Measurements from ENCODE around the gene DIDO1.
"Not testable (repeated sequence)": the region's sequence is repeated elsewhere in the genome, so short reads cannot be mapped to it uniquely, and the experiment has no call there.

The DIDO1 gene

DNA sequence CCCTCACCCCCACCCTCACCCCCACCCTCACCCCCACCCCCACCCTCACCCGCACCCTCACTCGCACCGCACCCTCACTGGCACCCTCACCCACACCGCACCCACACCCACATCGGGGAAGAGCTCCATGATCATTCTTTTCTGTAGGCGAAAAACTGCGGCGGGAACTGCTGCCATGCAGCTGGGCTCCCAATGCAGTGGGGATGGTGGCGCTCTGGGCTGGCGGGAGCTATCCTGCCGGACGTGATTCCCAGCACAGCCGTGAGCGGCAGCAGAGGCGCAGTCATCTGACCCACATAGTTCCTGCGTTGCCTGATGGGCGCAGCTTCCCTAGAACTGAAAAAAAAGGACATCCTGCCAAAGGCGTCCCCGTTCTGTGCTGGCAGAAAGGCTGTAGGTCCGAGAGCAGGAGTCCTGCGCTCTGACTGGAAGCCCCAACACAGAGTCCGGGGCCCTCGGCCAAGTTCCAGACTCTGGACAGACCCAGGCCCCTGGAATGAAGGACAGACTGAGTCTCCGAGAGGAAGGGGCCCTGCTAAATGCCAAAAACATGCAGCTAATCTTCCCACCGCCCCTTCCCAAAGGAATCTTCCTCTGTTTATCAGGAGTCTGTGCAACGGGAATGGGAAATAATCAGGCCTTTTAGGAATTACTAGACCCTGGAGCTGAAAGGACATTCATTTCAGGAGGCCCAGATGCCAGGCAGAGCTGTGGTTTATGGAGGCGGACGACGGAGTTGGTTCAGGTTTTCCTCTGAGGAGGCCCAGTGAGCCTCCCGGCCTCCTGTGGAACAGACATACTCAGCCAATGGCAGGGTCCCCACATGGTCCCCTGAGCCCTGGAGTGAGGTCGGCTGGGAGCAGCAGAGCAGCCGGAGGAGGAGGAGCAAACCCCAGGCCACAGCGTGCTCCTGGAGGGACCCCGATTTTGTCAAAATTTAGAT is 50.6 kb downstream of the DIDO1 start:
- DNase-seq, result peak; percentile 82

DNA sequence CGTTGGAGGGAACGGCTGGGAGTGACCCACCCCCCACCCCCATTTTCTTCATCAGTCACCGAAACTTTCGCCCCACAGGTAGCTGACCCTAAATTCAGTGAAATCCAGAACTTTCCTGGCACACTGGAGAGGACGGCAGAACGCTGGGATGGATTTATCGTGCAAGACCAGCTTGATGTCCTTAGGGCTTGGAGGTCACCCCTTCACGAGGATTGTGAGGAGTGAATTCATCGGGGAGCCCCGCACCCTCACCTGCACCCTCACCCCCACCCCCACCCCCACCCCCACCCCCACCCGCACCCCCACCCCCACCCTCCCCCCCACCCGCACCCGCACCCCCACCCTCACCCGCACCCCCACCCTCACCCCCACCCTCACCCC is 51.4 kb downstream of the DIDO1 start:
- DNase-seq, result no peak

DNA sequence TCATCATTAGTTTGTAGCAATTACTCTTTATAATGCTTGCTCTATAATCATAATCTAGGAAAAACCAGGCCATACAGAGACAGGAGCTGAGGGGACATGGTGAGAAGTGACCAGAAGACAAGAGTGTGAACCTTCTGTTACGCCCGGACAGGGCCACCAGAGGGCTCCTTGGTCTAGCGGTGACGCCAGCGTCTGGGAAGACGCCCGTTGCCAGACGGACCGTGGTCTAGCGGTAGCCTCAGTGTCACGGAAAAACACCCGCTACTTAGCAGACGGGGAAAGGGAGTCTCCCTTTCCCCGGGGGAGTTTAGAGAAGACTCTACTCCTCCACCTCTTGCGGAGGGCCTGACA is 52.6 kb downstream of the DIDO1 start:
- peak; percentile 7 for DNase-seq

DNA sequence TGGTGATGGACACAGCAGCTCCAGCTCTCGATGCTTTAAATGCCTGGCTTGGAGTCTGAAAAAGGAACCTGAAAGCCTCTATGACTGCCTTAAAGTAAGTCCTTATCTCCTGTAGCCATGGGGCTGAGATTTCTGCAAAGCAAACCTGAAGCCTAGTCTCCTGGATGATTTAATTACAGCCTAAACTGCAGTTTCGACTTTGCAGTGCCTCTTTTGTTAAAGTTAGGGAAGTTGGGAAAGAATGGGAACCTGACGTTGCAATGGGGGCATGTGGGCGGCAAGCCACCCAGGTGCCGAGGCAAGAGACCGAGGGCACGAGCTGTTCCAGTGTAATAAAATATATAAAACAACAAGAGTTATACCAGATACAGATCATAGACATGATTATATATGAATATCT is 53.0 kb downstream of the DIDO1 start:
- DNase-seq, result no peak

DNA sequence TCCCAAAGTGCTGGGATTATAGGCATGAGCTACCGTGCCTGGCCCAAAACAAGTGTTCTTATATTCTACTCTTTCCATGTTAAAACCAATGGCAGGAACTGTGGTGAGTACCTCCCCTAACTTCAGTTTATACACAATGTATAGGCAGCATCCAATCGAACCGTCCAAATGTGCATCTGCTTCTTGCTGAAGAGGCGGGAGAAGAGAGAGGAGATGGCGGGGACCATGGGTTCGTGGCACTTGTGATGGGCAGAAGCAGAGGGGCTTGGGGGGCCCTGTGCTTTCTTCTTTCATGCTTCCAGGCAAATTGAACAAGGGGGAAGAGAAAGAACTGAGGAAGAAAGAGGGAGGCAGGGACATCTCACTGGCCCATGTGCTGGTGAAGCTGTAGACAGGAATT is 53.4 kb downstream of the DIDO1 start:
- DNase-seq, result no peak

DNA sequence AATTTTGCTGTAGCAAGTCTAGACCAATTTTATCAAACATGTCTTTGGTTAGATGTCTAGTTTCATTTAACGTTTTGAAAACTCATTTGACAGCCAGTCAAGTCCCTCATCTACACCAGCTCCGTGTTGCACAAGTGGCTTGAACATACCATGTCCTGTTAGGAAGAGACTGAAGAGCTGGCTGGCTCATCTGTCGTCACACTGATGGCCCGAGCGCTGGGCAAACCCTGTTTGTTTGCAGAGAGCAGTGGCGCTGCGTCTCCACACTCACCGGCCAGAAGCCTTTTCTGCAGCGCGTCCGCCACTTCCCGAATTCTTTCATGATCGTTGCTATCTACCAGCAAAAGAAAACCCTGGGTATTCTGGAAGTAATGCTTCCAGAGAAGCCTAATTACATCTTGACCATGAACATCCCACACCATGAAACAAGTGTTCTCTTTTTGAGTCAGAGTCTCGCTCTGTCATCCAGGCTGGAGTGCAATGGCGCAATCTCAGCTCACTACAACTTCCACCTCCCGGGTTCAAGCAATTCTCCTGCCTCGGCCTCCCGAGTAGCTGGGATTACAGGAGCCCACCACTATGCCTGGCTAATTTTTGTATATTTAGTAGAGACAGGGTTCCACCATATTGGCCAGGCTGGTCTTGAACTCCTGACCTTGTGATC is 54.0 kb downstream of the DIDO1 start:
- DNase-seq, result no peak

DNA sequence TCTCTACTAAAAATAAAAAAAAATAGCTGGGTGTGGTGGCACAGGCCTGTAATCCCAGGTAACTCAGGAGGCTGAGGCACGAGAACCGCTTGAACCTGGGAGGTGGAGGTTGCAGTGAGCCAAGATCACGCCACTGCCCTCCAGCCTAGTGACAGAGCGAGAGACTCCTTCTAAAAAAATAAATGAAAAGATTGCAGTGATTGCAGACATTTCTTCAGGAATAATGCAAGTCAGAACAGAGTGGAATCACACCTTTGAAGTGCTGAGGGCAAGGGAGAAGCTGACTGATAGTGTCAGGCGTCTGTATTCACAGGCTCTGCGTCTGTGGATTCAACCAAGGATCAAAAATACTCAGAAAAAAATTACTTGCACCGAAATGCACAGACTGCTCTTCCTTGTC is 62.1 kb downstream of the DIDO1 start:
- DNase-seq, result no peak

DNA sequence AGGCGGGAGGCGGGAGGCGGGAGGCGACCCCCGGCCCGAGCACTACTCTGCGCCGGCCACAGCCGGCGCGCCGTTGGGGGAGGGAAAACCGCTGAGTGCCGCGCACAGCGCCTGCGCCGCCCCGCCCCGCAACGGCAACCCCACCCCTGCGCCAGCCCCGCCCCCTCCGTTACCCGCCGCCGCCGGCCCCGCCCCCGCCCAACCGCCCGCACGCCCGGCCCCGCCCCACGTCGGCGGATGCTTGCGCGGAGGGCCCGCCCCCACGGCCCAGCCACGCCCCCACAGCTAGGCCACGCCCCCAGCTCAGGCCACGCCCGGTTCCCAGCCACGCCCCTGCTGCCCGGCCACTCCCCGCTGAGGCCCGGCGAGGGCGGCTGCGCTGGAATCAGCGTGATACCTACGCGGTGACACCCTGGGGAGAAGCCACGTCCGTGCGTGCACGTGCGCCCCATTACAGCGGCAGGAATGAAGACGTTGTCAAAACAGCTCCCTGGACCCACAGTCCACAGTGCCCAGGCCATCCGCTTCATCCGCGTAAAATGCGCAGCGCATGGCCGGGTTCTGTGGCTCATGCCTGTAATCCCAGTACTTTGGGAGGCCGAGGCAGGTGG is 64.5 kb downstream of the DIDO1 start, which contains the start of gene TCFL5:
Gene TCFL5, minus strand, starts transcription at position 97 of the 611 bp plus-strand sequence. CDS start 152 bp downstream, outside the sequence.
- DNase-seq, result peak; percentile 53

DNA sequence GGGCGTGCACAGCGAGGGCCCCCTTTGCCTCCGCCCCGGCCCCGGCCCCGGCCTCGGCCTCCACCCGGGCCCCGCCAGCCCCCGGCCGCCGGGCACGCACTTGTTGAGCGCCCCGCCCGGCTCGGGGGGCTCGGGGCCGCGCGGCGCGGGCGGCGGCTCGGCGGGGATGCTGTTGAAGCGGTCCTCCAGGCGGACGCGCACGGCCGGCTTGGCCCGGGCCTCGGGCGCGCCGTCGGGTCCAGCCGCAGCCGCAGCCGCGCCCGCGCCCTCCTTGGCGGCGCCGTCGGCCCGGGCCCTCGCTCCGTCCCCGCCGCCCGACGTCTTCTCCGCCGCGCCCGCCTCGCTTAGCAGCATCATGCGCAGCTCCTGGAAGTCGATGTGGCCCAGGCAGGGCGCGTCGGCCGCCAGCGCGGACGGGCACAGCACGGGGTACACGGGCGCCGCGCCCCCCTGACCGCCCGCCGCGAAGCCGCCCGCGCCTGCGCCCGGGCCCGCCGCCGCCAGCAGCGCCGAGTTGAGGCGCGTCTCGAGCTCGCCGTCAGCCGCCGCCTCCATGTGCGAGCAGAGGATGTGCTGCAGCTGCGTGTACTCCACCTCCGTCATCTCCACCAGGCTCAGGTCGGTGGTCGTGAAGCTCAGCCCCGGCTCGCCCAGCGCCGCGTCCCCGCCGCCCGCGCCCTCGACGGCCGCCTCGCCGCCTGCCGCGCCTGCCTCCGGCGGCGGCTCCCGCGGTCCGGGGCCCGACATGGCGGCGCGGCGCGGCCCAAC is 65.2 kb downstream of the DIDO1 start:
- no peak for DNase-seq

DNA sequence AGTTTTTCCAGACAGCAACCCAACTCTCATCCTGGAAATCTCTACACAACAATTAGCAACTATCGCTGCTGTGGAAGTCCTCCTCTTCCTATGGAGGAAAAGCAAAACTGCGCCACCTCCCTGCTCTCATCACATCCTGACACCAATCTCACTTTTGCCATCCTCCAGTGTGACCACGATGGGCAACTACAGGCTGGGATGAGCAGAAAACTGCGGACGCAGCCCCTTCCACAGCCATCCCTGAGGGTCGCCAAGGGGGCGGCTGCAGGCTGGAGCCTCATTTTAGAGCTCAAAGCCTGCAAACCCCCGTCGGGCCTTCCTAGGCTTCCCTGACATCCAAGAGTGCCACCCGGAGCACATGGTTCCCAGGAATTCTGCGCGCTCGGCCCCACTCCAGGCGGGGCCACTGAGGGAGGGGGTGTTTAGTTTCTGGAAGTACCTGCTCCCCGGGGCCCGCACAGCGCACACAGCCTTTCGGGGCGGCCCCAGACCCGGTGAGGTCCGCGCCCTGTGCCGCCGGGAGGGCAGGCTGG is 65.8 kb downstream of the DIDO1 start:
- DNase-seq, result no peak

DNA sequence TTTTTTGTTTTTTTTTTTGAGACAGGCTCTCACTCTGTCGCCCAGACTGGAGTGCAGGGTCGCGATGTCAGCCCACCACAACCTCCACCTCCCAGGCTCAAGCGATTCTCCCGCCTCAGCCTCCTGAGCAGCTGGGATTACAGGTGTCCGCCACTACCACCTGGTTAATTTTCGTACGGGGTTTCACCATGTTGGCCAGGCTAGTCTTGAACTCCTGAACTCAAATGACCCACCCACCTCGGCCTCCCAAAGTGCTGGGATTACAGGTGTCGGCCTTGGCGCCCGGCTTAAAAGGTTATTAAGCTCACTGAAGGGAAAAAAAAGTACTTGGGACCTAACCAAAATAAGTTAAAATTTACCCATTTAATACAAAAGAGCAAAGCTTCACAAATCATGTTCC is 66.6 kb downstream of the DIDO1 start:
- no peak for DNase-seq

DNA sequence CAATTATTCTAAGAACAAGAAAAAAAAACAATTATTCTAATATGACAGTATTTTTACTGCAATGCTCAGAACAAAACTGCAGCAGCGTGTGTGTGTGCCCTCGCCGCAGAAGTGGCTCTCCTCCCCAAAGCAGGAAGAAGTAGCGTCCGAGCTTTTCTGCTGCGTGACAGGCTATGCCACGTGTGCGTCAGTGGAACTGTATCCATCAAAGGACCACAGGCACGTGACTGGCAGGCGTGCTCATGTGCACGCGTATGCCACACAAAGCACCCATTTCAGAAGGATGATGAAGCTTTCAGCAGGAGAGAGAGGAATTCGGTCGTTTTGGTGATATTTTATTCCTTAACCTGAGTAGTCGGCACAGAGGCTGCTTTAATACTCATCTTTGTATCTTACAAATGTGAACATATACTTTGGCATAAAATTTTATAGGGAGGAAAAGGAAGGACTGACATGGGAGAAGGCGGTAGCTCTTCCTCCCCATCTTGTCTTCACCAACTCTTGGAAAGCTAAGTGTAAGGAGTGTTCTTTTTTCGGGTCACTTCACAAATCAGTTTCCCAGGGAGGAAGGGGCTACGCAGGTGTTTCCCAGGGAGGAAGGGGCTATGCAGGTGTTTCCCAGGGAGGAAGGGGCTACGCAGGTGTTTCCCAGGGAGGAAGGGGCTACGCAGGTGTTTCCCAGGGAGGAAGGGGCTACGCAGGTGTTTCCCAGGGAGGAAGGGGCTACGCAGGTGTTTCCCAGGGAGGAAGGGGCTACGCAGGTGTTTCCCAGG is 68.1 kb downstream of the DIDO1 start:
- DNase-seq, result no peak

DNA sequence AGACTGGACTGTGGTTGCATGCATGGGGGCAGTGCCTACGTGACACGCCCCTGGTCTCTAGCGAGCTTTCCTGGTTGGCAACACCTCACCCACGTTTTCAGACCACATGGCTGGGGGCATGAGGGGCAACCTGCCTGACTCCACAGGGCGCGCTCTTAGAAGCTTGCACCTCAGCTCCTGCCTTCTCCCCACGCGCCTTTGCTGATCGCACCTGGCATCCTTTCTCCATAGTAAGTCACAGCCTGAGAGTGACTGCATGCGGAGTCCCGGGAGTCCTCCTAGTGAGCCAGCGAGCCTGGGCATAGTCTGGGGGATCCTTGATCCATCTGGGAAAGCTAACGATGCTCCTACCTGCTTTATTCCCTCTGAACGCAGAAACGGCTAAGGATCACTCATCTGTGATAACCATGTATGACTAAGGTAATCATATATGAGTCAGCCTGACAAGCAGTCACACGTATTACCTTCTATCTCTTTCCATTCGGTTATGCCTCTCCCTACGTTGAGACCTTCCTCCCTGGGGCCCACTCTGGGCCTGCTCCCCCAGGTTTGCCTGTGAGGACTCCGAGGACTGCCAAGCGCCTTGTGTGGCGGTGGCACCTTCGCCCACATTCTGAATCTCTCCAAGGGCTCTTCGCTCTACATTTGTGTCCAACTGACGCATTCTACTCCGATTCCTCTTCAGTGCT is 69.2 kb downstream of the DIDO1 start:
- no peak for DNase-seq

DNA sequence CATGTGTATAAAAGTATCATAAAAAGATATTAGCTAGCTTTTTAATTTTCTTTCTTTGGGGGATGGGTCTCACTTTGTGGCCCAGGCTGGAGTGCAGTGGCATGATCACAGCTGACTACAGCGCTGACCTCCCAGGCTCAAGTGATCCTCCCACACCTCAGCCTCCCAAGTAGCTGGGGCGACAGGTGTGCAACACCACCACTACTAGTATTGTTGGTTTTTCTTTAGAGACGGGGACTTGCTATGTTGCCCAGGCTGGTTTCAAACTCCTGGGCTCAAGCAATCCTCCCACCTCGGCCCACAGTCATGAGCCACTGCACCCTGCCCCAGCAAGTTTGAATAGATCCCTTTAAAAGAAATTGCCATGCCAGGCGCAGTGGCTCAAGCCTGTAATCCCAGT is 71.2 kb downstream of the DIDO1 start:
- no peak for DNase-seq

DNA sequence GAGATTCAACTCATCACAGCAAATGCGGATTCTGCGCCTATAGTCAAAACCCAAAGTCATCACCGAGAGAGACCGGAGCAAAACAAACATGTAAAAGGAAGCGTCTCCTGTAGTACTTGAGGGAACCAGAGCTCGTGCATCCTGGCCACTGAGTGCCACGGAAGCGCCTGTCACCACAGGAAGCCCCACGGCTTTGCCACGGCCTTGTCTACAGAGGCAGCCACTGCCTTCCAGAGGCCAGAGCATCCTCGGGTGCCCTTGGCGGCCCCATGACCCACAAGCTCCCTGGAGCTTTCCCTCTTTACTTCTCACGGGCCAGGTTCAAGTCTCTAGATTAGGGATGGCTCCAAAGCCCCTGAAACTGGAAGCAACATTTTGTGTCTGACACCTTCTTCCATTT is 72.2 kb downstream of the DIDO1 start:
- no peak for DNase-seq

DNA sequence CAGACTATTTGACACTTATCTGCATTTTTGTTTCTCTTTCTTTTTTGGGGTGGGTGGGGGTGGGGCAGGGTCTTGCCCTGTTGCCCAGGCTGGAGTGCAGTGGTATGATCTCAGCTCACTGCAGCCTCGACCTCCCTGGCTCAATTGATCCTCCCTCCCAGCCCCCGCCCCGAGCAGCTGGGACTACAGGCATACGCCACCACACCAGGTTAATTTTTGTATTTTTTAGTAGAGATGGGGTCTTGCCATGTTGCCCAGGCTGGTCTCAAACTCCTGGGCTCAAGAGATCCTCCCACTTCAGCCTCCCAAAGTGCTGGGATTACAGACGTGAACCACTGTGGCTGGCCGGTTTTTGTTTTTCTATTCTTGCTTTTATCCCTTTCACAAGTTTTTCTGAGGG is 73.0 kb downstream of the DIDO1 start:
- DNase-seq, result not testable (repeated sequence)

DNA sequence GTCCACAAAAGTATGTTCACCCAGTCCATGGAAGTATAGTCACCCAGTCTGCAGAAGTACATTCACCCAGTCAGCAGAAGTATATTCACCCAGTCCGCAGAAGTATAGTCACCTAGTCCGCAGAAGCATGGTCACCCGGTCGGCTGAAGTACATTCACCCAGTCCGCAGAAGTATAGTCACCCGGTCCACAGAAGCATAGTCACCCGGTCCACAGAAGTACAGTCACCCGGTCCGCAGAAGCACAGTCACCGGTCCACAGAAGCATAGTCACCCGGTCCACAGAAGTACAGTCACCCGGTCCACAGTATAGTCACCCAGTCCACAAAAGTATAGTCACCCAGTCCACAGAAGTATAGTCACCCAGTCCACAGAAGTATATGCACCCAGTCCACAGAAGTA is 73.5 kb downstream of the DIDO1 start:
- DNase-seq, result no peak

DNA sequence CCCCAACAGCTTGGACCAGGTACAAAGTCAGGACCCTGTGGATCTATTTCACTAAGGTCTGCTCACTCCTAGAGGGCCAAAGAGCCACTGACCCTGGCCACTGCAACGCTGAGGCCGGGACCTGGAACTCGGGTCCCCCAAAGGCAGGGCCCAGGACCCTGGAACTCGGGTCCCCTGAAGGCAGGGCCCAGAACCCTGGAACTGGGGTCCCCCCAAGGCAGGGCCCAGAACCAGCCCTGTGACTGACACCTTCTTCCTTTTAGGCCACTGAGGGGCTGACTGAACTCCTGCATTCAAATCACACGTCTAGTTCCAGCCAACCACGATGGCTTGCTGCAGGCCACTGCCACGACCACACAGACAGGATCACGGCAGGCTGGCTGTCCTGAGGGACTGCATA is 74.1 kb downstream of the DIDO1 start:
- no peak for DNase-seq

DNA sequence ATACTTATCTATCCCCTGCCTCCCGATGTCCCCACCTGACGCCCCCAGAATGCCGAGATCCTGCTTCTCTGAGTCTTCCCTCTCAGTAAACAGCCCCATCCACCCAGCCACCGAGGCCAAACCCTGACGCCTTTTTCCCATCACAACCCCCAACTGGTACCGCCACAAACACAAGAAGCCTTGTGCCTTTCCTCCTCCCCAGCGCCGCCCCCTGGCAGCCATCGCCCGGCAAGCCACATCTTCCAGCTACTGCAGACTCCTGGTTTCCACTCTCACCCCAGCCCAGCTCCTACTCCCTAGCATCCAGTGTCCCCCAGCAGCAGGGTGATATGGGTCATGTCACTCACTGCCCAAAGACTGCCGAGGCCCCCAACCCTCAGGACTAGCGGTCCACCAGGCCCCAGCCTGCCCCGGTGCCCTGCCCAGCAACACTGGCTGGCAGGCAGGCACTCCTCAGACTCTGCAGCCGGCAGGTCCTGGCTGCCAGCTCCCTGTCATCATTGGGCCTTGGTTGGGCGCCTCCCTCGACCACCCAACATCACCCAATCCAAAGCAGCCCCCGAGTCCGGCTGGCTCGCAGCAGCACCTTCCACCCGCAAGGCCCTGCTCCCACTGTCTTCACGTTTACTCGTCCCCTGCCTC is 75.9 kb downstream of the DIDO1 start:
- DNase-seq, result no peak

DNA sequence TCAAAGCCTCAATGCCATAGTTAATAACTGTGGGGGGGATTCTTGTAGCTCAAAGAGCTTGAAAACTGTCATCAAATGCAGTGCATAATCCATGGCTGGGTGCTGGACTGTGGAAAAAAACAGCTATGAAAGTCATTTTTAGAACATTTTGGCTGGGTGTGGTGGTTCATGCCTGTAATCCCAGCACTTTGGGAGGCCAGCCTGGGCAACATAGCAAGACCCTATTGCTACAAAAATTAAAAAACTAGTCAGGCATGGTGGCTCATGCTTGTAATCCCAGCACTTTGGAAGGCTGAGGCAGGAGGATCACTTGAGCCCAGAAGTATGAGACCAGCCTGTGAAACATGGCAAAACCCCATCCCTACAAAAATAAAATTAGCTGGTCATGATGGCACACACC is 76.9 kb downstream of the DIDO1 start:
- no peak for DNase-seq

DNA sequence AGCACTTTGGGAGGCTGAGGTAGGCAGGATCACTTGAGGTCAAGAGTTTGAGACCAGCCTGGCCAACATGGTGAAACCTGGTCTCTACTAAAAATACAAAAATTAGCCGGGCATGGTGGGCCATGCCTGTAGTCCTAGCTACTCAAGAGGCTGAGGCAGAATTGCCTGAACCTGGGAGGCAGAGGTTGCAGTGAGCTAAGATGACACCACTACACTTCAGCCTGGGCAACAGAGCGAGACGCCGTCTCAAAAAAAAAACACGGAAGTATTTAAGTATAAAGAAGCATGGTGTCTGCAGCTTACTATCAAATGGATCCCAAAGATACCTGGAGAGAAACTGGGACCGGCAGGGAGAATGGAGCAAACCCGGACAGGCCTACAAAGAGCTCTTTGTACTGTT is 77.4 kb downstream of the DIDO1 start:
- not testable (repeated sequence) for DNase-seq
